Mesenchymal stem cell (in vitro differentiated cells and primary cell): Measurements from ENCODE around the gene VAMP2.

Experiments
- DNase-seq: peaks from one replicate; pipeline ENCODE4 v3.0.0-alpha.2; 2013
- H2AFZ ChIP-seq: one replicate; pipeline ENCODE4 v1.6.1; 2013; ENCODE audit warnings: low read depth, mild to moderate bottlenecking, control low read depth, inconsistent platforms, low read length, moderate library complexity
- H2AK5ac ChIP-seq: 2 replicates; pipeline ENCODE4 v1.6.1; 2013; ENCODE audit warnings: low read length, moderate library complexity, mild to moderate bottlenecking, inconsistent platforms; ENCODE audit not compliant: severe bottlenecking
- H2BK120ac ChIP-seq: one replicate; pipeline ENCODE4 v1.6.1; 2013; ENCODE audit warnings: low read depth, mild to moderate bottlenecking, inconsistent platforms, low read length, moderate library complexity
- H2BK12ac ChIP-seq, 2 experiments: one replicate each; pipeline ENCODE4 v1.6.1; 2013; ENCODE audit warnings: inconsistent platforms in 2 of 2, low read length in 2 of 2, mild to moderate bottlenecking in 2 of 2, moderate library complexity in 2 of 2, control low read depth in 1 of 2
- H2BK15ac ChIP-seq: one replicate; pipeline ENCODE4 v1.6.1; 2013; ENCODE audit warnings: mild to moderate bottlenecking, low read depth, inconsistent platforms; ENCODE audit not compliant: poor library complexity, severe bottlenecking
- H2BK5ac ChIP-seq: 2 replicates; pipeline ENCODE4 v1.6.1; 2013; ENCODE audit warnings: low read depth, mild to moderate bottlenecking, low read length, control low read depth, inconsistent platforms; ENCODE audit not compliant: poor library complexity, severe bottlenecking
- H3K14ac ChIP-seq, 2 experiments: one replicate each; pipeline ENCODE4 v1.6.1; 2013; ENCODE audit warnings: inconsistent platforms in 2 of 2, low read length in 2 of 2, control low read depth in 1 of 2, mild to moderate bottlenecking in 1 of 2, moderate library complexity in 1 of 2
- H3K18ac ChIP-seq, 2 experiments: one replicate each; pipeline ENCODE4 v1.6.1; 2013; ENCODE audit warnings: inconsistent platforms in 2 of 2, low read length in 2 of 2, control low read depth in 1 of 2, low read depth in 1 of 2, mild to moderate bottlenecking in 1 of 2
- H3K23ac ChIP-seq, 2 experiments: one replicate each; pipeline ENCODE4 v1.6.1; 2013; ENCODE audit warnings: inconsistent platforms in 2 of 2, low read length in 2 of 2, mild to moderate bottlenecking in 2 of 2, moderate library complexity in 2 of 2, control low read depth in 1 of 2
- H3K27ac ChIP-seq: 2 replicates; pipeline ENCODE4 v1.5.1; 2013; ENCODE audit warnings: mild to moderate bottlenecking, moderate library complexity, low read length, control low read depth, inconsistent platforms; ENCODE audit not compliant: poor library complexity, severe bottlenecking
- H3K27me3 ChIP-seq, 2 experiments: 2 replicates each; pipeline versions ENCODE4 v1.6.1 to v1.7.0; 2013; ENCODE audit warnings: low read length in 2 of 2, mild to moderate bottlenecking in 2 of 2, moderate library complexity in 2 of 2, control low read depth in 1 of 2, inconsistent platforms in 1 of 2; ENCODE audit not compliant: control insufficient read depth in 1 of 2, insufficient read depth in 1 of 2
- H3K36me3 ChIP-seq, 2 experiments: 2 replicates each; pipeline versions ENCODE4 v1.6.1 to v1.7.0; 2013; ENCODE audit warnings: low read length in 2 of 2, control low read depth in 1 of 2, inconsistent platforms in 1 of 2, low read depth in 1 of 2, mild to moderate bottlenecking in 1 of 2; ENCODE audit not compliant: insufficient read depth in 2 of 2, control insufficient read depth in 1 of 2
- H3K4ac ChIP-seq, 2 experiments: one replicate each; pipeline ENCODE4 v1.6.1; 2013; ENCODE audit warnings: inconsistent platforms in 2 of 2, low read length in 2 of 2, mild to moderate bottlenecking in 2 of 2, moderate library complexity in 2 of 2, control low read depth in 1 of 2, low read depth in 1 of 2
- H3K4me1 ChIP-seq: 2 replicates; pipeline ENCODE4 v1.6.1; 2013; ENCODE audit warnings: low read depth, low read length, control low read depth; ENCODE audit not compliant: control insufficient read depth, insufficient read depth
- H3K4me2 ChIP-seq: 2 replicates; pipeline ENCODE4 v1.6.1; 2013; ENCODE audit warnings: low read length, mild to moderate bottlenecking, inconsistent platforms; ENCODE audit not compliant: poor library complexity, severe bottlenecking
- H3K4me3 ChIP-seq, 2 experiments: 2 replicates each; pipeline versions ENCODE4 v1.5.1 to v1.7.0; 2013; ENCODE audit warnings: low read length in 2 of 2, mild to moderate bottlenecking in 2 of 2, control low read depth in 1 of 2, low read depth in 1 of 2; ENCODE audit not compliant: insufficient read depth in 1 of 2
- H3K79me1 ChIP-seq: replicated peaks from 2 replicates; pipeline ENCODE4 v1.6.1; 2013; ENCODE audit warnings: mild to moderate bottlenecking, control low read depth, low read length, inconsistent platforms; ENCODE audit not compliant: poor library complexity, severe bottlenecking
- H3K9ac ChIP-seq: 2 replicates; pipeline ENCODE4 v1.7.0; 2013; ENCODE audit warnings: mild to moderate bottlenecking, low read length, moderate library complexity
- H3K9me3 ChIP-seq: 2 replicates; pipeline ENCODE4 v1.7.0; 2013; ENCODE audit warnings: mild to moderate bottlenecking, low read length; ENCODE audit not compliant: control insufficient read depth
- H4K8ac ChIP-seq: one replicate; pipeline ENCODE4 v1.6.1; 2013; ENCODE audit warnings: inconsistent platforms, mild to moderate bottlenecking, low read length, moderate library complexity
- H4K91ac ChIP-seq: one replicate; pipeline ENCODE4 v1.6.1; 2013; ENCODE audit warnings: mild to moderate bottlenecking, low read length, inconsistent platforms
- WGBS: methylation state at CpG from one replicate; pipeline ENCODE4 v1.1.7; 2013; ENCODE audit warnings: mixed read lengths; 5-methylcytosine and 5-hydroxymethylcytosine counted together

Gene VAMP2

DNA sequence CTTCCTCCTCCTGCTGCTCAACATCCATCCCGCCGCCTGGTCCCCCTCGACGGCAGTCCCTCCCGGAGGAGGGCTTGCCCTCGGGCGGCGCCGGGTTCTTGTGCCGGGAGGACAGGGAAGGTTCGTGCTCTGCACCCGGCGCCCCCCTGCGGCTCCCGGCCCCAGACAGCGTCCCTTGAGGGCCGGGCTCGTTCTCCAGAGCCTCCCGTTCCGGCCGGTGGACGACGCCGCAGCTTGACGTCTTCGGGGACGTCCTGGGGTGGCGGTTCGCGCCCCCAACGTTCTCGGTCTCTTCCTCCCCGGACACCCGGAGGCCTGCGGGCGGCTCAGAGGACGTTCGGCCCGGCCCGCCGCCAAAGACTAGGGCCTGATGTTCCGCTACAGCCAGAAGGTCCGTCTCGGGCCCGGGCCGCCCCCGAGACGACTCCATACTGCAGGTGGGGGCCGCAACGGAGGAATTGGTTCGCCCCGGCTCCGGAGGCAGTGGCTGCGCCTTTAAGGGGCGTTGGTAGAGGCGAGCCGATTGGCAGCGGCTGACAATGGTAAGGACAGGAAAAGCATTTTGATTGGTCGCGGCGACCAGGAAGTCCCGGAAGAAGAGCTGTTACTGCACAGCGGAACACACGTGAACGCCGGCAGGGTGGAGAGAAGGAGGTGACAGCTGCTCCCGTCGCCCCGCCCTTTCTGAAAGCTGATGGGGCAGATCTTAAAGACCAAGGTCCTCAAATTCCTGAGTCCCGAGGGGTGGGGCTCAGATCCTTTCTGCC lies 27.1 kb upstream of the VAMP2 start, which contains the start of gene BORCS6:
Gene BORCS6, minus strand, starts transcription at position 470 of the 767 bp plus-strand sequence. Its CDS starts 40 bp downstream, at position 430.
- Histone ChIP-seq H4K91ac (peak within 1 kb of the TSS; percentile 74), H3K79me1 (peaks cover 4% of the 10 kb centered on the region), H3K4me2 (peak within 1 kb of the TSS; percentile 91), H2AFZ (peak within 1 kb of the TSS; percentile 80), H3K4me3 (peak within 1 kb of the TSS; percentile 75 to 88), H2BK15ac (peak within 1 kb of the TSS; percentile 85), H3K27me3 (no peaks in the 10 kb centered on the region), H3K23ac (peak within 1 kb of the TSS in 1 of 2 experiments; percentile 66), H3K4ac (peak within 1 kb of the TSS; percentile 77 to 94), H3K9ac (peak within 1 kb of the TSS; percentile 87), H3K4me1 (peaks cover 20% of the 10 kb centered on the region), H2BK12ac (peak within 1 kb of the TSS; percentile 63 to 91), H3K18ac (peak within 1 kb of the TSS; percentile 85 to 97), H3K27ac (peak within 1 kb of the TSS; percentile 85), H2AK5ac (peak within 1 kb of the TSS; percentile 72), H2BK5ac (peak within 1 kb of the TSS; percentile 91), H2BK120ac (peak within 1 kb of the TSS; percentile 81), H3K36me3 (no peaks in the 10 kb centered on the region), H3K14ac (peak within 1 kb of the TSS in 1 of 2 experiments; percentile 87), H4K8ac (peak within 1 kb of the TSS; percentile 86), H3K9me3 (no peaks in the 10 kb centered on the region)
- WGBS: under 1% methylated on average over 68 of the region's 70 CpGs
- peak; percentile 99 for DNase-seq

DNA sequence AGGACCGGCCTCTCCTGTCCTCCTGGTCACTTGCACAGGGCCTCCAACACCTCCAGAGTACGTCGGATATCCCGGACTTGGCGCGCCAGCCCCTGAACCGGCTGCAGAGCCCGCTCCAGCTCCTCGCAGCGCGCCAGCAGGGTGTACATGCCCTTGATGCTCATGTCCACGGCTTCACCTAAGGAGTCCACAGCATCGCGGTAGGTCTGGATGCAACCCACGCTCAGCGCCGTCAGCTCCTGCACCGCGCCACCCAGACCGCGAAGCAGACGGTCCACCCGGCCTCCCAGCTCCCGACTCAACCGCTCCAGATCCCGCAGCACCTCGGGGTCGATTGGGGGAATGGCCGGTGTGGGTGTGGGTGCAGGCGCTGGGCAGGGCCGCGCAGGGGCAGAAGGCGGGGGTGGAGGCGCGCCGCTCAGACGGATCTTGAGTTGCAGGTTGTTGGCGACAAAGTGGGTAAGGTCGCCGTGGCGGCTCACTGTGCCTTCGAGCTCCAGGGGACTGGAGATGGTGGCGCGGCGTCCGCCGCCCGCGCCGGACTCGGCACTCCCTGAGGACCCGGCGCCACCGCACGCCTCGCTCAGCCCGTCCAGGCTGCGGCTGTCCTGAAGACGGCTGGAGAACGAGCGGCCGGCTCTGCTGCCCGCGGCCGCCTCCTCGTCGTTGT lies 26.4 kb upstream of the VAMP2 start:
- H3K9me3 ChIP-seq: no peaks in the 10 kb centered on the region
- H3K14ac ChIP-seq: peak overlapping the region in 1 of 2 experiments; percentile 87
- peaks cover 4% of the 10 kb centered on the region for H3K79me1 ChIP-seq
- WGBS: 10% methylated on average over 56 of the region's 67 CpGs
- H3K9ac ChIP-seq: peak overlapping the region; percentile 87
- H3K27ac ChIP-seq: peak overlapping the region; percentile 85
- H3K4me1 ChIP-seq: peaks cover 20% of the 10 kb centered on the region
- H2BK5ac ChIP-seq: no peak overlapping the region
- peak overlapping the region; percentile 75 to 88 for H3K4me3 ChIP-seq
- H3K27me3 ChIP-seq: no peaks in the 10 kb centered on the region
- H3K36me3 ChIP-seq: no peaks in the 10 kb centered on the region
- H4K91ac ChIP-seq: peak overlapping the region; percentile 52
- no peak overlapping the region for H4K8ac ChIP-seq
- H2AFZ ChIP-seq: peak overlapping the region; percentile 80
- H3K18ac ChIP-seq: peak overlapping the region; percentile 16 to 97
- peak overlapping the region in 1 of 2 experiments; percentile 91 for H2BK12ac ChIP-seq
- H2BK120ac ChIP-seq: no peak overlapping the region
- DNase-seq: peak; percentile 44
- H2AK5ac ChIP-seq: no peak overlapping the region
- H2BK15ac ChIP-seq: no peak overlapping the region
- peak overlapping the region; percentile 91 for H3K4me2 ChIP-seq
- peak overlapping the region; percentile 24 to 94 for H3K4ac ChIP-seq
- peak overlapping the region in 1 of 2 experiments; percentile 66 for H3K23ac ChIP-seq

DNA sequence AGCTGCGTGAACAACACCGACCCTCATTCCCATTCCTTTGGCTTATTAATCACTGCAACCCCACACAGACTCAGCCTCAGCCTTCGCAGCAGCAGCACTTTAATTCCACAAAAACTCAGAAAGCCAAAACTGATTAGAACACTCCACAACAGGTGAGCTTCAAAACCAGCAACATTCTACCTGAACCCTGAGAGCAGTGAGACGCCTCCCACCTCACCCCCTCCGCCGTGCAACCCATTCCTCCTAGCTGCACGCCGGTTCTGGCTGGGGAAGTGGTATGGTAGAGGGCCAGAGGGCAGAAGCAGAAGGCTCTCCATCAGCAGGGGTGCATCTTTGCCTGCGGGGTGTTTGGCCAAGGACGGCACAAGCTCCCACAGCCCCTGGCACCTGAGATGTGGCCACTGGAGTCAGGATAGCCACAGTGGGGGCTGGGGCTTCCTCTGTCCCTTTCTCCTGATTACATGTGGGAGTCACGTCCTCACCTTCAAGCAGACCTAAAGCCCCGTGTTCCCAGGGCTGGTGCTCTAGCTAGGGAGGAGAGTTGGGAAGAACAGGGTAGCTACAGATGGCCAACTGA lies 25.6 kb upstream of the VAMP2 start:
- Histone ChIP-seq H2AFZ (no peak overlapping the region), H4K91ac (no peak overlapping the region), H3K4ac (peak overlapping the region; percentile 47 to 94), H2BK120ac (peak overlapping the region; percentile 35), H3K18ac (peak overlapping the region; percentile 40 to 56), H3K14ac (peak overlapping the region in 1 of 2 experiments; percentile 73), H3K9me3 (no peaks in the 10 kb centered on the region), H2BK5ac (no peak overlapping the region), H3K79me1 (peaks cover 4% of the 10 kb centered on the region), H3K23ac (peak overlapping the region in 1 of 2 experiments; percentile 75), H3K27ac (peak overlapping the region; percentile 38), H3K4me1 (peaks cover 20% of the 10 kb centered on the region), H2BK15ac (peak overlapping the region; percentile 75), H2BK12ac (peak overlapping the region; percentile 25 to 75), H4K8ac (no peak overlapping the region), H3K4me3 (peak overlapping the region; percentile 75 to 88), H2AK5ac (no peak overlapping the region), H3K9ac (peak overlapping the region; percentile 87), H3K36me3 (no peaks in the 10 kb centered on the region), H3K4me2 (peak overlapping the region; percentile 91), H3K27me3 (no peaks in the 10 kb centered on the region)
- no peak for DNase-seq
- WGBS: 57% methylated on average over 9 of the region's 12 CpGs
